NCI-H2029 (cell line): Measurements from ENCODE around the gene TSNAXIP1.

Source experiments
- DNase-seq: peaks from one replicate; lab custom pipeline; 2025; lab: John Stamatoyannopoulos, UW

Gene TSNAXIP1, protein sequence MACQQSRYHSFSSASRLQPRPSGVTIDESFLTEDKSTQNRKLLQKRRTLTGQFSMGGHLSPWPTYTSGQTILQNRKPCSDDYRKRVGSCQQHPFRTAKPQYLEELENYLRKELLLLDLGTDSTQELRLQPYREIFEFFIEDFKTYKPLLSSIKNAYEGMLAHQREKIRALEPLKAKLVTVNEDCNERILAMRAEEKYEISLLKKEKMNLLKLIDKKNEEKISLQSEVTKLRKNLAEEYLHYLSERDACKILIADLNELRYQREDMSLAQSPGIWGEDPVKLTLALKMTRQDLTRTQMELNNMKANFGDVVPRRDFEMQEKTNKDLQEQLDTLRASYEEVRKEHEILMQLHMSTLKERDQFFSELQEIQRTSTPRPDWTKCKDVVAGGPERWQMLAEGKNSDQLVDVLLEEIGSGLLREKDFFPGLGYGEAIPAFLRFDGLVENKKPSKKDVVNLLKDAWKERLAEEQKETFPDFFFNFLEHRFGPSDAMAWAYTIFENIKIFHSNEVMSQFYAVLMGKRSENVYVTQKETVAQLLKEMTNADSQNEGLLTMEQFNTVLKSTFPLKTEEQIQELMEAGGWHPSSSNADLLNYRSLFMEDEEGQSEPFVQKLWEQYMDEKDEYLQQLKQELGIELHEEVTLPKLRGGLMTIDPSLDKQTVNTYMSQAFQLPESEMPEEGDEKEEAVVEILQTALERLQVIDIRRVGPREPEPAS

DNA sequence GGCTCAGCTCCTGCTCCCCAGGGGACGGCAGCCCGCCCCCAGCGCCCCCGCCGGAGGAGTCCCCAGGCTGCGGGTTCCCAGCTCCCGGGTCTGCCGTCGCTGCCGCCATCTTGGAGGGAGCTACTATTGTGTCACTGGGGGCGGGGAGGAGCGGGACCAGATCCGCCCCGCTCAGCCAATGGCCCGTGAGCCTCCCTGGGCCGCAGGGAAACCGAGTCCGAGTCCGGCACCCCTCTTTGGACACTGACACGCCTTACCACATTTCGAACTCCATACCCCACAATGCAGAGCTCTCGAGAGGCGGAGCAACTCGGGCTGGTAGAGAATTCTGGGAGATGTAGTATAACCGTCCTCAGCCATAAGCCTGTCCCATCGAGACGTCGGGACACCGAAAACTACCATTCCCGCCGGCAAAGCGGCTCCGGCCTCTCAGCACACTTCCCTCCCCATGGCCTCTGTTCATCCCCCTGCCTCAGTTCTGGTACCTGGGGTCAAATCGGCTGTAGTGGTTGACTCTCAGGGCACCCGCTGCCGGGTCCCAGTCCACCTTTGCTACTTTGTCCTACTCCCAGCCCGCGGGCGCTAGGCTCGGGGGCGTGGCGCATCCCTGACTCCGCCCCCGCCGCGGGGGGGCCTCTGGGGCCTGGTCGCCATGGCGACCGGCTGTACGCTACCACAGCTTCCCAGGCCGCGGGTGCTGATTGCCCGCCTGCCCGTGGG is at the start of gene TSNAXIP1, which contains the start of gene RANBP10:
Gene TSNAXIP1, plus strand, starts transcription at position 462 of the 720 bp plus-strand sequence. CDS start 261 bp downstream, outside the sequence.
Gene RANBP10, minus strand, starts transcription at position 133 of the 720 bp plus-strand sequence. Its CDS starts 24 bp downstream, at position 109.
- peak; percentile 92 for DNase-seq

DNA sequence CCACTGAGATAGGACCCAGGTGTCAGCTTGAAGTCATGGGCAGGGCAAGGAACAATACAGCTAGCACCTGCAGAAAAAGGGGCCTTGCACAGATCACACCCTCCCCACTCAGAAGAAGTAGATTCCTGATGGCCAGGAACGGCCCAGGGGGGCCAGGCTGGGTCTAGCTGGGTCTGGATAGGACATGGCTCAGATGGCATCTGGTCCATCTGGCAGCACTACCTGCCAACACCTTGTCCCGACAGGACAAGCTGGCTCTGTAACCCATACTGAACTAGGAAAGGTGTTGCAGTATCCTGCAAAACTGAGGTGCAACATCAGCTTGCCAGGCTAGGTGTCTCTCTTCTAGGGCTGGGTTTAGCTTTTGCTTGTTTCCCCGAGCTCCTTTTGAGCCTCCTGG is 48.7 kb upstream of the TSNAXIP1 start:
- no peak for DNase-seq

DNA sequence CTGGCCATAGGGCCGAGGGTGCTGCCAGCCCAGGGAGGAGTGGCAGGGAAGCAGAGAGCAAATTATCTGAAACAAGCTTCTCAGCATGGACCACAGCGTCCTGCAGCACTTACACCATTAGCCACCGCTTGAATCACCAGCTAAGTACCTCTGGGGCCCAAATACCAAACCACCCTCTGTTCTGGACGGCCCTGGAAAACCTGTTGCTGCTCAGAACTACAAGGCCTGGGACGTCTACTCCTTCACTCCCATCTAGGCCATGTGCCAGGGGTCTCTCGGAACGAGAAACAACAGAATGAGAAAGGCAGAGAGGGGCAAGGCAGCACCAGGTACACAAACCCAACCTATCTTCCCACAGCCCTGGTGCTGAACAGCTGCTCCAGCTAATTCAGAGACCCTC is 47.7 kb upstream of the TSNAXIP1 start:
- no peak for DNase-seq

DNA sequence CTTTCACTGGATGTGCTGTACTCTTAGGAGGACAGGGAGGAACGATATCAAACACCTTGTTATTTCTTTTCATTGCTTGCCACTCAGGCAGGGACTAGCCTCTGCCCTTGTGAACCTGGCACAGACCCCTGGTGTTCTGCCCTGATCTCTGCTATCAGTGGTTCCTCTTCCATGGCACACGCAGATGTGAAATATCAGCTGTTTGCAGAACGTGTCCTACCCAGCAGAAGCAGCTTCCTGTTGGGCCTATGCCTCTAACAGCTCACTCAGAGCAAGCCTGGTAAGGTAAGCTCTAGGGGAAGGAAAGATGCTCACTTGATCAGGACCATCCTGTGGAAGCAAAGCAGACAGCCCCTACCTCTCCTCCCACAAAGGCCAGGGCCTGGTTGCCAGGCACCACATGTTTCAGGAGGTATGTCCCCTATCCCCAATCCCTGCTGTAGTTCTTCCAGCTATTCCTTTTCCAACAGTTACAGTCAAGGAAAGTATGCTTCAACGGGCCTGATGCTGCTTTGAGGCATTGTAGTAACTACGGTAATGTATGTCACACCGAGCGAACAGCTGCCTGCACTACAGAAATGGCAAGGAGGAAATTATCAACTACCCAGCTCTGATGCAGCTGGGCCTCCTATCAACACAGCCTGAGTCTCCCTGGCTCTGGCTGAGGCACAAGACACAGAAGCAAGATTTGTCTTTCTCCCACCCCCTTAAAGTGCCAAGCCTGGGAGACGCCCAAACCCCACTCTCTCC is 46.3 kb upstream of the TSNAXIP1 start:
- no peak for DNase-seq

DNA sequence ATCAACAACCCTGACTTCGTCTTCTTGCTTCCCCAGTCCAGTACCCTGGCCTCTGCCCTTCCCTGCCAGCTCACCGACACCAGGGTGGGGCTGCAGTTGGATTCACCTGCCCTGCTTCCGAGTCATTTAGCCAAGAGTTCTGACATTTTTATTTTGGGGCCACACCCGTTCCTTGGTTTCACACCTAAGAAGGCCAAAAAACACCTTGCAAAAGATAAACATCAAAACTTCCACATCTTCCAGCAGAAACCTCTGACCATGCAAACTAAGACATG is 45.8 kb upstream of the TSNAXIP1 start:
- no peak for DNase-seq

DNA sequence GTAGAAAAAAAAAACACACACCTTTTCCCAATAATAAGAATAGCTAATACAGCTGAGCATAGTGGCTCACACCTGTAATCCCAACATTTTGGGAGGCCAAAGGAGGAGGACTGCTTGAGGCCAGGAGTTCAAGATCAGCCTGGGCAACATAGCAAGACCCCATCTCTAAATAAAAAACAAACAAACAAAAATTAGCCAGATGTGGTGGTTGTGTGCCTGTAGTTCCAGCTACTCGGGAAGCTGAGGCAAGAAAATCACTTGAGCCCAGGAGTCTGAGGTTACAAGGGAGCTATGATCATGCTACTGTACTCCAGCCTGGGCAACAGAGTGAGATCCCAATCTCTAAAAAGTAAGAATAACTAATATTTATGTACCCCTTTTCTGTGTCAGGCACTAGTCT is 44.8 kb upstream of the TSNAXIP1 start:
- DNase-seq: no peak

DNA sequence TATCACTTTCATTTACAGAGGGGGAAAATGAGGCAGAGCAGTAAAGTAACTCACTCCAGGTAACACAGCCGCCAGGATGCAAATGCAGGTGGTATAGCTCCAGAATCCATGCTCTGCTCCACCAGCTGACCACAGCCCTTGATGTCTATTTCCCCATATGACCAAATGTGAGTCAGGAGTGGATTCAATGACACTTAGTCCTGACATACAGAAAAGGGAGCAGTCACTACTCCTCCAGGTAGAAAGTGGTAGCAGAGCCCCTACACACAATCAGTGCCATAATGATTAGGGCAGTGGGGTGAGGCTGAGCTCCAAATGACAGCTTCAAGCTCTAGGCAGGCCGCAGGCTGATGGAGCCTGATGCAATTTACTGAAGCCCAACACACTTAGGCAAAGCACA is 44.3 kb upstream of the TSNAXIP1 start:
- DNase-seq: no peak

DNA sequence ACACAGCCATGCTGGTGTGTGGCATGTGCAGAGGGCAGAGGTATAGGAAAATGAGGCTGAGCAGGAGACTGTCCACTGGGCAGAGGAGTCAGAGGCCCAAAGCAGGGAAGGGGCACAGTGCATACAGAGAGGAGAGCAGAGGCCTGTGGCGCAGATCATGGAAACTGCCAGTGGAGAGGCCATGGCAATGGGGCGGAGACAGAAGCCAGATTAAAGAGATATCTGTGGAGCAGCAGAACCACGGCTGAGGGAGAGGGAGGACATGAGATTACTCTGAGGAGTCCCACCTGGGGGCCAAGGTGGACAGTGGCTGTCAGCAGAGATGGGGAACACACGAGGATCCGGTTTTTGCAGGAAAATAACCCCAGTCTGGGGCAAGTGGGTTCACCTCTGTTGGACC is 43.6 kb upstream of the TSNAXIP1 start:
- DNase-seq: no peak

DNA sequence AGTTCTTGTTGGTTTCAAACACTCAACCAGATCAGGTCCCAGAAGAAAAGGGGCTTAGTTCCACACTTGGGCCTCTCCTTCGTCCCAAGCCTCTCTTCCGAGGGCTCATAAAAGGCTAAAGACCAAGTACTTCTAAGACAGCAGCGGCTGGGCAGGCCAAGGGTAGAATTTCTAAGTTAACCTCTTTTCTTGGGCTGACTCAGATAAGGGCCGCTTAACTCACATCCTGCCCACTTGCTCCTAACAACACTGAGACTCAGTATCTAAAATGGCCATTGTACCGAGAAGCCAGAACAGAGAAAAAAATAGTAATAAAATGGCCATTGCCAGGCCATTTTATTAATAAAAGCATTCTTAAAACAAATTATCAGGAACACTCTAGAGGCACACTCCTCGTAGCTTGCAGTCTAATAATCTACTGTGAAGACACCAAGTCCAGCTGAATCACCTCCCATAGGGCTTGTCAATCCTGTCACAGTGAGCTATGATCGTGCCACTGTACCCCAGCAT is 42.5 kb upstream of the TSNAXIP1 start:
- no peak for DNase-seq

DNA sequence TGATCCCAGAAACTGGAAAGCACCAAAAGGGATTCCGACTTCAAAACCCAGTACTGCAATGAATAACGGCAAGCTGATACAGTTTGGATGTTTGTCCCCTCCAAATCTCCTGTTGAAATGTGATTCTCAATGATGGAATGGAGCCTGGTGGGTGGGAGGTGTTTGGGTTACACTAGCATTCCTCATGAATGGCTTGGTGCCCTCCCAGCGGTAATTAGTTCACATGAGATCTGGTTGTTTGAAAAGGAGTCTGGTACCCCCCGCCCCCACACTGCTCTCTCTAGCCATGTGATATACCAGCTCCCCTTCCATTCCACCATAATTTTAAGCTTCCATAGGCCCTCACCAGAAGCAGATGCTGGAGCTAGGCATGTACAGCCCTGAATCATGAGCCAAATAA is 40.4 kb upstream of the TSNAXIP1 start:
- no peak for DNase-seq

DNA sequence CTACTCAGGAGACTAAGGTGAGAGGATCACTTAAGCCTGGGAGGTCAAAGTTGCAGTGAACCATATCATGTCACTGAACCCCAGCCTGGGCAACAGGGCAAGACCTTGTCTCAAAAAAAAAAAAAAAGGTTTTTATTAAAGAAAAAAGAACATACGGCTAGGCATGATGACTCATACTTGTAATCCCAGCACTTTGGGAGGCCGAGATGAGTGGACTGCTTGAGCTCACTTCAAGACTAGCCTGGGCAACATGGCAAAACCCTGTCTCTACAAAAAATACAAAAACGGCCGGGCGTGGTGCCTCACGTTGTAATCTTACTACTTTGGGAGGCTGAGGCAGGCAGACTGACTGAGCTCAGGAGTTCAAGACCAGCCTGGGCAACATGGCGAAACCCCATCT is 38.7 kb upstream of the TSNAXIP1 start:
- DNase-seq: no peak

DNA sequence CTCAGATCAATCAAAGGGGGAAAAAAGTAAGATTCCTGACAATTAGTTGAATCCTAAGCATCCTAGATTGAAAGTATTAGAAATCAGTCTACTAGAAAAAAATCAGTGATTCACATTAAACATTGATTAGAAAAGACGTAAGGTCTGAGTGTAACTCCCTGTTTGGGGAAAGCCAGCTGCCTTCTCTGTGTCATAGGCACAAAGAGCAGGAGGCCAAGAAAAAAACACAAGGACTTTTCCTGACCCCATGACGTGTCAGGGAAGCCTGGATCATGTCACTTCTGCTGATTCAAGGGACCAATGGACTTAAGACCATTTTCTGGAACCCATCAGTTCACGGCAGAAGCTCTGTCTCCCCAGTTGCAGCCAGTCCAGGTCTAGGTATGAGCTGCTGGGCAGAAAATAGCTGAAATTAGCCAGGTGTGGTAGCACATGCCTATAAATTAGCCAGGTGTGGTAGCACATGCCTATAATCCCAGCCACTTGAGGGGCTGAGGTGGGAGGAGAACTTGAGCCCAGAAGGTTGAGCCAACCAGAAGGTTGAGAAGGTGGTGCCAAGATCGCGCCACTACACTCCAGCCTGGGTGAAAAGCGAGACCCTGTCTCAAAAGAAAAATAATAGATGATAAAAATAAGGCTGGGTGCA is 36.2 kb upstream of the TSNAXIP1 start:
- DNase-seq: no peak

DNA sequence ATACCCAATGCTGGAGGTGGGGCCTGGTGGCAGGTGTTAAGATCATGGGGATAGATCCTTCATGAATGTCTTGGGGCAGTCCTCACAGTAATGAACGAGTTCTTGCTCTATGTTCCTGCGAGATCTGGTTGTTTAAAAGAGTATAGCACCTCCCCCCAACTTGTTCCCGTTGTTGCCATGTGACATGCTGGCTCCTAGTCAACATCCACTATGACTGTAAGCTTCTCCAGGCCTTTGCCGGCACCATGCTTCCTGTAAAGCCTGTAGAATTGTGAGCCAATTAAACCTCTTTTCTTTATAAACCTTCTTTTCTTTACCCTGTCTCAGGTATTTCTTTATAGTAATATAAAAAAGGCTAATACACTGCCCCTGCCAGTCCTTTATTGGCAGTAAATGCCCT is 33.6 kb upstream of the TSNAXIP1 start:
- DNase-seq: no peak

DNA sequence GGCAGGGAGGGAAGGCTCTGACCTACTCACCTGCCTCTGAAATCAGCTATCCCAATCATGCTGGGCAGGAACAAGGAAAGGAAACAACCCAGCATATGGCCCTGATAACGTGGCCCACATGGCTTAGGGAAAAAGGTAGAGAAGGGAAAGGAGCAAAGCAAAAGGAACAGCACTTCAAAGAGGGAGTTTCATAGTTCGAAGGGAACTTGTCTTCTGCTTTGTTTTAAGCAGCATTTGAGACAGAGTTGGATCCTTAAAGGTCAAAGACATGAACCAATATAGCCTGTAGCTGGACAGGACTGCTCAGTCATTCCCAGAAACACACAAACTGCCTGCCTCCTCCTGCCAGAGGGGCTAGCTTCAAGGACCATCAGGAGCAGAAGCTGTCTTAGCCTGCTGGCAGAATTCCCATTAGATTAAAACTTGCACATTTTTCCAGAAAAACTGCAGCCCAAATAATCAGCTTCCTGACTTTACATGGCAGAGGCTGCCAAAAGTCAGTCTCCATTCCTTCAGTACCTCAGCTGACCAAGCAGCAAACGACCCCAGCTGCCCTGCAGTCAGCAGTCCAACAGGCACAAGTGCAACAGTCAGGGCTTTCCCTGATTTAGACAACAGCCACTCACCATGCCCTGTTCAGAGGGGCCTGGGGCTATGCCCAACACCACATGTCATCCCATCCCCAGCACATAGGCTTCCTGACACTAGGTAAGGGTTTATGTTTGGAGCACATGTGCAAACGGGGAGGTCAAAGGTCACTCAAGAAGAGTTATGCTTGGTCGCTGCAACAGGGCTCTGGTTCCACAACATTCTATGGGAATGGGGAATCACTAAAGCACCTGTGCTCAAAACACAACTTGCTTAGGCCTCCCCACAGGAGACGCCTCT is 32.9 kb upstream of the TSNAXIP1 start:
- no peak for DNase-seq

DNA sequence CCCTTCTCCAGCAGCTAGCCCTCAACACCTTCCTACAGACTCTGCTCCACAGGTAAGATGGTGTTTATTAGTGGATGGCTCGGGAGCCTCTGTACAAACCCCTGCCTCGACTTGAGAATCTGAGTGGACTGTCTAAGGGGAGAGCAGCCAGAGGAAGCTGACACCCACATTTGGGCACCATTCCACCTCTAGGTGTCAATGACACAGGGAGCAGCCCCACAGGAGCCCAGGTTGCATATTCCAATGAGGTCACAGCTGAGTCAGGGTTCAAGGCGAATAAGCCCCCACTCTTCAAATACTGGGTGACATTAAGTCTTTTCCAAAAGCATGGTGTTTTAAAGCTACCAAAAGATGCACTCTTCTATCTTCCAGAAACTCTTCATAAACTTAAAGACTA is 32.2 kb upstream of the TSNAXIP1 start:
- no peak for DNase-seq

DNA sequence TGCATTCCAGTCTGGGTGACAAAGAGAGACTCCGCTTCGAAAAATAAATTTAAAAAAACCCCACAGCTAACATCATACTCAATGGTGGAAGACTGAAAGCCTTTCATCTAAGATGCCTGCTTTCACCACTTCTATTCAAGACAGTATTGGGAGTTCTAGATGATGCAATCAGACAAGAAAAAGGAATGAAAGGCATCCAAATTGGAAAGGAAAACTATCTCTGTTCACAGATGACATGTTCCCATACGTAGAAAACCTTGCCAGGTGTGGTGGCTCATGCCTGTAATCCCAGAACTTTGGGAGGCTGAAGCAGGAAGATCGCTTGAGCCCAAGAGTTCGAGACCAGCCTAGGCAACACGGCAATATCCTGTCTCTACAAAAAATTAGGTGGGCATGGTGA is 31.4 kb upstream of the TSNAXIP1 start:
- DNase-seq: no peak

DNA sequence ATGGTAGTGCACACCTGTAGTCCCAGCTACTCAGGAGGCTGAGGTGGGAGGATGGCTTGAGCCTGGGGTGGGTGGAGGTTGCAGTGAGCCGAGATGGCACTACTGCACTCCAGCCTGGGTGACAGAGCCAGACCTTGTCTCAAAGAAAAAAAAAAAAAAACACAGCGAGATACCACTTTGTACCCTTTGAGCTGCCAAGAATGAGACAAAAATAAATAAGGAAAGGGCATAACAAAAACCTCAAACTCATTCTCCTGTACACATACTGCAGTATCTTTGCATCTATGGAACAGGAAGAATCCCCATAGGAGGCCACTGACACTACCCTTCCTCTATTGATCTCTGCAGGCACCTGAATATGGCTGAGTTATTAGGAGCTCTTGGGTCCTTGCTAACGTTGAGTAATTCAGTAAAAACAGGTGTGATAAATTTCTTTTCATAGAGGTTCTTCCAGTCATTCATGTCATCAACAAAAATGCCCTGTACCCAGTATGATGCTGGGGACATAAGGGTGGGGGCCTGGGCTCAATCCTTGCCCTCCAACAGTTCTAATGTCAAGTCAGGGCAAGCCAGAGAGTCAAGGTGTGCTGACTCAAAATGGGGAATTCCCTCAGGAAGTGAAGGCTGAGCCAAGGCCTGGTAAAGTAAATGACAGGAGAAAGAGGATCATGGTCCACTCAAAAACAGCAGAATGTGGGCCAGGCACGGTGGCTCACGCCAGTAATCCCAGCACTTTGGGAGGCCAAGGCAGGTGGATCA is 27.3 kb upstream of the TSNAXIP1 start:
- DNase-seq: no peak

DNA sequence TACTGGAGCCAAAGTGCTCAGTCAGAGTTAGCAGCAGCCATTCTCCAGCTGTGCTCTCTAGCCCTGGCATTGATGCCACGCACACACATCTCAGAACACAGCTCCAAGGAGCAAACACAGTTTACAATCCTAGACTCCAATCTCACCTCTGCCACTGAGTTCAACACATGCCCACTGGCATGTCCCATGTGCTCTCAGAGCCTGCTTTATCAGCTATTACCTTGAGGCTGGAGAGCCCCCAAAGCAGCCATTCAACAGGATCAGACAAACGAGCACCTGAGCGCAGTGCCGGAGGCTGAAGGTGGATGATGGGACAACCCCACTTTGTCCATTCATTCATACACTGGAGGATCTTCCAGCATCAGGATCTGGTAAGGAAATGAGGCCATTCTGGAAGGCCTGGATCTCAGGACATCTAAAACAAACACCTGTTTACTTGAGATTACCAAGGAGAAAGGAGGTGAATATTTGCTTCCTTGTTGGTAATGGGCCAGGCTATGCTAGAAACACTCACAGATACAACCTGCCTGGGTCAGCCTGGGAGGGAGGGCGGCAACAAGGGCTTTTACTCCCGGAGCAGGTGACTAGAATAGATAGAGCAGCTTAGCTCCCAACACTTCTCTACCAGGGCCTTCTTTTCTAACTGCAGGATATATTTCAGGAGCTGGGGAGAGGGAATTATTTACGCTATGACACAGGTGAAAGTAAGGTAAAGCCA is 25.7 kb upstream of the TSNAXIP1 start:
- no peak for DNase-seq

DNA sequence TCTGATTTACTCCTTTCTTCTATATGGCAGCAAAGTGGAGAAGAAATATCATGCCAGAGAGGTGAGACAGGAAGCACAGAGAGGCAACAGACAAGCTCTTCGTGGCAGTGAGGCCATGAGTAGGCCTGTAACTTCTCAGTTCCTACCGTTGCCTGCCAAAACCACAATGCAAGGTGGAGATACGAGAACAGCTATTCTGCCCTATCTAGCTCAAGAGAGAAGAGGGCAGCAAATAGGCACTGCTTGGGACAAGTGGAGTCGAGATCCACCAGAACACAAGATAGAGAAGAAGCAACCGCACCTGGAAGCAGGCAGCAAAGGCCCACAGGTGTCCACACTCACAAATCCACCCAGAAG is 25.1 kb upstream of the TSNAXIP1 start:
- DNase-seq: no peak
